NCI-H82 (cell line): ENCODE data around the gene TEC.
"Not testable (repeated sequence)": the region's sequence is repeated elsewhere in the genome, so short reads cannot be mapped to it uniquely, and the experiment has no call there.

Source experiments
- DNase-seq: peaks from one replicate; lab custom pipeline; 2025; lab: John Stamatoyannopoulos, UW

Gene TEC

DNA sequence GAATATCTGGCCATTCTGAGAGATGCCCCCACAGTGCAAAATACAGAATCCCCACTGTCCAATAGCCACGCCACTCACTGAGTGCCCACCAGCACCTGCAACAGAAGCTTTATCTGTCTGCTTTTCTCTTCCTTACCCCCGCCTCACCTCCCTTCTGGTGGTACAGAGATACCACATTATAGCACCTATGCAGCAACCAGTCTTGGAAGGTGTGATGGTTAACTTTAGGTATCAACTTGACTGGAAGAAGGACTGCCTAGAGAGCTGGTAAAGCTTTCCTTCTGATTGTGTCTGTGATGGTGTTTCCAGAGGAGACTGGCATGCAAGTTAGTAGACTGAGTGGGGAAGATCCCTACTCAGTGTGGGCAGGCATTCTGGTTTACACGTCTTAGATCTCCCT lies 73.8 kb downstream of the TEC start:
- DNase-seq = no peak

DNA sequence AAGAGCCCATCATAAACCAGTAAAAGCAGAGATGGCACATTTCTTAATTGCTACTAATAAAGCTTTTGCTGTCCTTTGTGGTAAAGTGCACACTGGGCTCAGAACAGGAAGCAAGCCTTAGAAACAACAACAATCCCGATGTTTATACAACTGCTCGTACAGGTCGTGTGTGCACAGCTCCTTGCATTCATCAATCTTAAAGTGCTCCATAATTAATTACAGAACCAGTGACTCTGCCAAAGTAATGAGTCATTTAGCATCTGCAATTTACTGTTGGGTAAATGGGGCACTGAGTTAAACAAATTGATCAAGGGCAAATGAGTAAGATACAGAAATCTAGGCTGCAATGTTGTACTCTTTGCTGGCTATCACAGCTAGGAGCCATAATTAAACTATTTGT lies 74.3 kb downstream of the TEC start:
- no peak for DNase-seq

DNA sequence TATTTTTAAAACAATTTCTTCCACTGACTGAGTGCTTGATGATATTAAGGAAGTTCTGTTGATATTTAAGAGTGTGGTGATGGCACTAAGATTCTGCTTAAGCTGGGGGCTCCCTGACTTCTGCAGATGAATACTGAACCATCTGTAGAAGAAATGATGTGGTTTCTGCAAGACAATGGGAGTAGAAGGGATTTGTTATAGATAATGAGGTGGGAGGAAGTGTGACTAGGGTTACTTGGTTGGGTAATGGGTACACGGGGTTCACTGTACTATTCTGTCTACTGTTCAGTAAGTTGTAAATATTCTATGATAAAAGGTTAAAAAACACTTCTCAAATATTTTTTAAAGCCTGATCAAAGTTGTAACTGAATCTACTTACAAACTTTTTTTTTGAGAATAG lies 74.7 kb downstream of the TEC start:
- DNase-seq = no peak

DNA sequence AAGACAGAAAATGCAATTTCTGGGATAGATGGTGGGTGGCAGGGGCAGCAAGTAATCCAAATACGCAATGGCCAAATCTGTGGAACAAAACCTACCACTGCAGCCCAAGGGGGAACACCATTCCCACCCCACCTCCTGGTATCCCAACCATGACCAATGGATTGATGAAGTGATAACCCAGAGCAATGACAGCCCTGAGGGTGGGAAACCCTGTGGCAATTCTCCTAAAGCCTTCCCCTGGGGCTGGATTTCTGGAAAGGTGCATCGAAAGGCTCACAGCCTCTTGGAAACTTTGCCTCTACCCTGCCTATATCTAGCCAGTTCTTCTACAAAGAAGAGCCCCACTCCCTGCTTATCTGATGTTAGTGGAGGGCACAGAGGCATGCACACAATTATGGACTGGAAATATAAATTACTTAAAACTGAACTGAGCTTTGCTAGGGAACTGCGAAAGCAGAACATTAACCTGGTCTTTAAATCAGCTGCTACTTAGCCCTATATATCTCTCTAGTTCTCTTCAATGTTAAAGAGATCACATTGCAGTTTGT lies 75.6 kb downstream of the TEC start:
- no peak for DNase-seq

DNA sequence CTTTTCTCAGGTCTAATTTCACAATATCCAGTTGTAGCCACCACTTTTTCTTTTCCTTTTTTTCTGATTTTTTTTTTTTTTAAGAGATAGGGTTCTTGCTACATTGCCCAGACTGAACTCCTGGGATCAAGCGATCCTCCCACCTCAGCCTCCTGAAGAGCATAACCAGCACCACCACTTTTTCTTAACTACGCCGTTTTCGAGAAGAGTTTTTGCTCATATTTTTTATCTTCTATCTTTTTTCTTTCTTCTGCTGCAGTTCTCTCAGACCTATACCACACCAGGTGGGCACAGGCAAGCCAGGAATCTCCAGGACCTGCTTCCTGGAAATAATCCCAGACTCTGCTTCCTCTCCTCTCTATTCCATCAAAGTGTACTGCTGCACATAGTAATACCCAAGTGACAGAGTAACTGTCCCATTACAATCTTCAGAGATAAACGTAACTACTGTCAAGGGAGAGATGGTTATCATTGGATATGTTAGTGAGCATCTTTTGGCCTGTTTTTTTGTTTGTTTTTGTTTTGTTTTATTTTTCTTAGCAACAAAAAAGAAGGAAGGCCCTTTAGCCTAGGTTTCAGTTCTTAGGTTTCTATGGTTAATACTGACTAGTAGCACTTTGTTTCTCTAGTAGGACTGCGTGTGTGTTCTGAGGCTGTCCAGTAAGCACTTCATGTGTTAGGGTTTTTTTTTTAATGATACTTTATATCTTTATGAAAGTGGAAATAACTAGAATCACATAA lies 76.4 kb downstream of the TEC start:
- no peak for DNase-seq

DNA sequence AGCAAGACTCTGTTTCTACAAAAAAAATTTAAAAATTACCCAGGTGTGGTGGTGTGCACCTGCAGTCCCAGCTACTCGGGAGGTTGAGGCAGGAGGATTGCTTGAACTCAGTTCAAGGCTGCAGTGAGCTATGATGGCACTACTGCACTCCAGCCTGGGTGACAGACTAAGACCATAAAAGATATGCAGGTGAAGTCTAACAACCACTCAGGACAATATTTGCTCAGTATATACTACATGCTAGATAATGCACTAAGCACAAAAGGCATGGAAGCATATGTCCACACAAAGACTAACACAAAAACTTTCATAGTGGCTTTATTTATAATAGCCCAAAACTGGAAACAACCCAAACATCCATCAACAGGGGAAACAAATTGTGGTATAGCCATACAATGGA lies 77.9 kb downstream of the TEC start:
- no peak for DNase-seq

DNA sequence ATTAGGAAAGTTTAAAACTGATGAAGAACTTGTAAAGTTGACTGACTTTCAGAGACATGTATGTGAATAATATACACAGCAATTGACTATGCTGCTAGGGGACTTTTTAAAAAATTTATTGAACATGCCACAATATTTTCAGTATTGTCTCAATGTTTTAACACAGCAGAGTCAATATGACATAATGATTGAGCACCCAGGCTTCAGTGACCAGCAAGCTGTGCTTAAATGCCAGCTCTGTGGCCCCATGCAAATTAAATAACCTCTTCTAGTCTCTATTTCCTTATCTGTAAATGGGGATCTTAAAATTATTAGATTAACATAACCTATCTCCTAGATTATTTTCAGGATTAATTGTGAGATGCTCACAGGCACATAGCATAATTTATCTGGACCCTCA lies 78.8 kb downstream of the TEC start:
- no peak for DNase-seq

DNA sequence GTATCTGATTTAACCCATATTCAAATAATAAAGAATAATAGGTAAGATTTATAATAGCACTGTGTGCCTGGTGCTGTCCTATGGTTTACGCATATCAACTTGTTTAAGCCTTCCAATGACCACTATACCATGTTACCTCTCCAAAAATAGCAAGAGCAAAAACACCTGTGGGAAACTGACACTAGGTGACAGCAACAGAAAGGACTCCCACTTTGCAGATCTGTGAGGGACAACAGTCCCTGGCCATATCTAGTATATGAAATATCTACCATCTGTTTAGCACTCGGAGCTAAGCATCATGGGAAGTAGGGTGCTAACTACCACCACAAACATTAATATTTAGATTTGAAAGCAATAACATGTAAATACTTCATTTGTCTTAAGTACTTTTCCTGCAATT lies 79.9 kb downstream of the TEC start:
- DNase-seq = no peak

DNA sequence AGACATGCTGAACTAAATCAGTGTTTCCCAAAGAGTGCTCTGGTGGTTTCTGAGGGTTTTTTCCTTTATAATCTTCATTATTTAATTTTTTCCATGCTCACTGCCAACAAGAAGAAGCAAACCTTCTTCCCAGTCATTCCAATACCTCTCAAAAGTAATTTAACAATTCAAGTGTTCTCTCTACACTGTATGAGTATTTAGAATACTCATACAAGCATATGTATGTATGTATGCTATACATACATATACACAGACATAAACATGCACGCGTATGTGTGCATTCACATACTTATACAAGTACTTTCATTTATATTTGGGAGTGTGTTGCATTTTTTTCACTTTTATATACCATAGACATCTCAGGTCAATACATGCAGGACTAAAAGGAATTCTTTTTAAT lies 81.2 kb downstream of the TEC start:
- DNase-seq = no peak

DNA sequence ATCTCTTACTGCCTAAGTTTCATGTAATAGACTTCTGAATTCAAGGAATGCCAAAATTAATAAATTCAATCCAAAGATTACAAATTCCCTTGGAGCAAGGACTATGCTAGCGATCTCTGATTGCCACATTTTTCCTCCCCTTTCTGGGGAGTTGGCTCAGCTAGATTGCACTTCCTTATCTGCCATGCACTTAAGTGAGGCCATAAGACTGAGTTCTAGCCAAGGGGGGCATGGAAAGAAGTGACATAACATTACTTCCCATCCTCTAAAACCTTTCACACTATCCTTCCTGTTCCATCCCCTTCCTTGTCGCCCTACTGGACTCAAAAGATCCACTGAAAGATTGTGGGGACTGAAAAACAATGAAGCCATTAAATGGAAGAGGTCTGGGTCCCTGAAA lies 81.8 kb downstream of the TEC start:
- no peak for DNase-seq

DNA sequence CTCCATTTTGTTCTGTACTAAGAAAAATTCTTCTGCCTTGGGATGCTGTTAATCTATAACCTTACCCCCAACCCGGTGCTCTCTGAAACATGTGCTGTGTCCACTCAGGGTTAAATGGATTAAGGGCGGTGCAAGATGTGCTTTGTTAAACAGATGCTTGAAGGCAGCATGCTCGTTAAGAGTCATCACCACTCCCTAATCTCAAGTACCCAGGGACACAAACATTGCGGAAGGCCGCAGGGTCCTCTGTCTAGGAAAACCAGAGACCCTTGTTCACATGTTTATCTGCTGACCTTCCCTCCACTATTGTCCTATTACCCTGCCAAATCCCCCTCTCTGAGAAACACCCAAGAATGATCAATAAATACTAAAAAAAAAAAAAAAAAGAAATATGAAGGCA lies 82.6 kb downstream of the TEC start:
- not testable (repeated sequence) for DNase-seq

DNA sequence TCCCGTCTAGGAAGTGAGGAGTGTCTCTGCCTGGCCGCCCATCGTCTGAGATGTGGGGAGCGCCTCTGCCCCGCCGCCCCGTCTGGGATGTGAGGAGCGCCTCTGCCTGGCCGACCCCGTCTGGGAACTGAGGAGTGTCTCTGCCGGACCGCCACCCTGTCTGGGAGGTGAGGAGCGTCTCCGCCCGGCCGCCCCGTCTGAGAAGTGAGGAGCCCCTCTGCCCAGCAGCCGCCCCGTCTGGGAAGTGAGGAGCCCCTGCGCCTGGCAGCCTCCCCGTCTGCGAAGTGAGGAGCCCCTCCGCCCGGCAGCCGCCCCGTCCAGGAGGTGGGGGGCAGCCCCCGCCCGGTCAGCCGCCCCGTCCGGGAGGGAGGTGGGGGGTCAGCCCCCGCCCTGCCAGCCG lies 83.2 kb downstream of the TEC start:
- not testable (repeated sequence) for DNase-seq

DNA sequence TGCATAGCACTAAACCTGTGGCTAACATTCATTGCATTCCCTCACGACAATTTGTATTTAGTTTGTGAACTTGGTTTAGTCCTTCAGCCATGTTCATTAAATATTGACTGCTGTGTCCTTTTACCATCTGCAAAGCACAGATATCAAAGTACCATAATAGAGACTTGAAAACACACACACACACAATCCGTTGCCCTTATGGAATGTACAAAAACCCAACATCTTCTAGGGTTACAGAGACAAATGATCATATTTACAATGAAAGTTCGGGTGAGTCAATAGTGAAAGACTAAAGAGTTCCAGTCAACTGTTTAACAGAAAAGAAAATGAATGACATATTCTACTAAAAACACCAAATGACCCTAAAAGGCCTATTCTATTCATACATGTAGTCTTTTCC lies 84.8 kb downstream of the TEC start:
- no peak for DNase-seq

DNA sequence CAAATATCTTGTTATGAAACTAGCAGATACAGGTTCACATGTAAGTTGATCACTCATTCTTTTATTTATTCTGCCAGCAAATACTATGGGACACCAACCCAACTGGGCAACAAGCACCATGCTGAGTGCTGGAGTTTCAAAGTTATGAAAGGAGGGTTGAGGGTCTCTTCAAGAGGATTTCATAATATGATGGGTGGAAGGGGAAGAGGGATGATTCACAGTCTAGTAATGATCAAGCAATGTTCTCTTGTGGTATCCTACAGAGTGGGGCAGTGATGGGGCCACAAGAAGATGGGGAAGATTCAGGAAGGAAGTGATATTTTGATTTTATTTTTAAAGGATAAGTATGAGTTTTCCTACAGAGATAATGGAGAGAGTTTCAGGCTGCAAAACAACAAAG lies 89.4 kb downstream of the TEC start:
- no peak for DNase-seq

DNA sequence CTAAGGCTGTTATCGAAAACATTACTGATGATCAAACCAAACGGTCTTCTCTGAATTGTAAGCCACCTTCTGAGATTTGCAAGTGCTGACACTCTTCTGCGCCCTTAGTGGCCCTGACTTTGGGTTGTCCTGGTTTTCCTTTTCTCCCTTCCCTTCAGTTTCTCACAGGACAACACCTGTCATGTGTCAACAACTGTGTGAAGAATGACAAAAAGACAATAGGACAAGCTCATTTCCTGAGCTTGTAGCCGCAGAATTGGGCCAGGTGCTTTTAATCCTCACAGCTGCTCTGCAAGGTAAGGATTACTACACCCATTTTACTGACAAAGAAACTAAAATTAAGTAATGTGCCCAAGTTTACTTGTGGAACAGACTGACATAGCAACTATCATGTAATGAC lies 90.7 kb downstream of the TEC start:
- DNase-seq = peak; percentile 3

DNA sequence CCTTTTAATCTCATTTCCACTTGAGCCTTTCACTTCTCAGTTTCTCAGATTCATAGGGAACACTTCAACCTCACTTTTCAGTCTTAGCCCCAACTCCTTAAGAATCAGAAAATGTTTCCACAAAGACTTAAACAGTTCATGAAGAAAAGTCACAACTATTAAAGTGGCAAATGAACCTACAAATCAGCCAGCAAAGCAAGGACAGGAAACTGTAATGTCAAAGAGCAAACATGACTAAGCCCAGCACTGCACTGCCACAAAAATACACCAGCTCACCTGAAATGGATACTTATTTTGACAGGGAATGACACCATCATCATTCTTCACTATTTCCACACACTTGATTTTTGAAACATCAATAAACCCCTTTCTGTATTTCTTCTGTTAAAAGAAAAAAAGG lies 93.8 kb downstream of the TEC start:
- no peak for DNase-seq

DNA sequence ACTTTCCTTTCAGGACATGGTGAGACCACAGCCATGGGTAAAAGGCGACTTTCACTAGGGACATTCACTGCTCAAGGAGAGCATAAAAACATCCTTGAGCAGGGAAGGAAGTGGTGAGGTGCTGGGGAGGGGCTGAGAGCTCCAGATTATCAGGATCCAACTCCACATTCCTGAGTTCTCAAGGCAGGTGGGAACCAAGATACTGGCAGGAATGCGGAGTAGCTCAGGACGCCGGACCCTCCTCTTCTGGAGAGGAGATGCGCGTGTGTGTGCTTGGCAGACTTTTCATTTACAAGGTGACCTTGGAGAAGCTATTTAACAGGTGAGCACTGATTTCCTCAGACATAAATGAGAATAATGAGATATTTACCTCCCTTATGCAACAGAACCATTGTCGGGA lies 94.3 kb downstream of the TEC start:
- DNase-seq = no peak

DNA sequence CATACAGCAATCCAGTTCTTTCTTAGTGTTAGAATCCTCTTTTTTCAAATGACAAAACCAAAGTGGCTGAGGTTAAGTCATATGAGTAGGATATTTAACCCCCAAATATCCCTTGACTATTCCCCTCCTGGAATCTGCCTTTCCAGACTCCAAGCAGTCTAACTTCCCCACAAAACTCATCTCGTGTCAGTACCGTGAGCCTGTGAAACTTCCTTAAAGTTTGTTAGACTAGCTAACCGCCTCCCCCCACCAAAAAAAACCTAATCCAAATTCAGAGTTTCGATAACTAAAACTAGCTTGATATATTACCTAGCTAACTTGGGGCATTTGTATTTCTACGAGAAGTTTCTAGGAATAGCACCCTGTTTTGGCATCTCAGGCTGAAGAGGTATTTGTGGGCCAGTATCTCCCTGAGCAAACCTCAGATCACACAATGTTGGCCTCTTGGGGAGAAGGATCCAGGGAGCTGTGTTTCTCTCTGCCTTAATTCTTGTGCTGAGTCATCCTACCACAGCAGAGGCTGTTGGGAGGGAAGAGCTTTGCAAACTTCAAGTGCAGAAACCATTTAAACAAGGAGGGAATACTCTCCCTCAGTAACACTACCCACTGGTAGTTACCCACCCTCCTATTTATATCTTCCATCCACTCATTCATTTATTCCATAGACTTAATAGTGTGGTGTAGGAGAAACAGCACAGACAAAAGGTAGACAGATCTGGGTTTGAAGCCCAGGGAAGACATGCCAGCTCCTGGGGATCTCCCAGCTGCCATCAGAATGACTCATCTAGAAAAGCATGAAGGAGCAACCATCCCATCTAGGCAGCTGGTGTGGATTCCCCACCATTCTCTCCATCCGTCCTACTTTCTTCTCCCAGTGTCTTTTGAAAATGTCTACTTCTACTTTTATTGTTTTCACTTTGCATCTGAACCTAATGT lies 96.3 kb downstream of the TEC start:
- peak; percentile 1 for DNase-seq

DNA sequence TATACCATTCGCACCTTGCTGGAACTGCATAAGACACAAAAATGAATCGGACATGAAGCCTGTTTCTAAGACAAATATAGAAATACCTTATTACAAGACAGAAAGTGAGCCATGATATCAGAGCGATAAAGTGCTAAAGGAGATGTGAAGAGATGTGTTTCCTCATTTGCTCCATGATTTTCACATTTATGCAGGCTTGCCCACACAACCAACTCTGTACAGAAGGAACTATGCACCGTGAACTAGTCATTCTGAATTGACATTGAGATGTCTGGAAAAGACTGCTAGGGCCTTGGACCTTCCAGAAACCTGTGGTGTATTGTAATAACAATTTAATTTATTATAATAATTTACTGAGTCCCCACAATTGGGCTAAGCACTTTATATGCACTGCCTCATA lies 97.0 kb downstream of the TEC start:
- no peak for DNase-seq

DNA sequence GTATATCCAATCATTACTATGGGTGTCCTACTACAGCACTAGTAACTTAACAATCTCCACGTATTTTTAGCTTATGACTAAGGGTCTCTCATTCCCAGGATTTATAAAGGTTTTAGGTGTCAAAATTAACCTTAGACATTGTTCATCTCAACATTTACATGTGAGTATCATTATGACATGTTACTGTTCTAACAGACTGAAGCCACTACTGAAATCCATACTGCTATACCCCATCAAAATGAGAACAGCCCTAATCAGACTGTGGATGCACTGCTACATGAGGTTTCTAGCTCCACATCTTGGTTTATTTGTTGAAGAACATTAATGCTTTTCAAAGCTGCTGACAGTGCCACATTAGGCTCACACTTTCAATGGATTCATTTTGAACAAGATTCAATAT lies 100.0 kb downstream of the TEC start:
- DNase-seq = no peak

DNA sequence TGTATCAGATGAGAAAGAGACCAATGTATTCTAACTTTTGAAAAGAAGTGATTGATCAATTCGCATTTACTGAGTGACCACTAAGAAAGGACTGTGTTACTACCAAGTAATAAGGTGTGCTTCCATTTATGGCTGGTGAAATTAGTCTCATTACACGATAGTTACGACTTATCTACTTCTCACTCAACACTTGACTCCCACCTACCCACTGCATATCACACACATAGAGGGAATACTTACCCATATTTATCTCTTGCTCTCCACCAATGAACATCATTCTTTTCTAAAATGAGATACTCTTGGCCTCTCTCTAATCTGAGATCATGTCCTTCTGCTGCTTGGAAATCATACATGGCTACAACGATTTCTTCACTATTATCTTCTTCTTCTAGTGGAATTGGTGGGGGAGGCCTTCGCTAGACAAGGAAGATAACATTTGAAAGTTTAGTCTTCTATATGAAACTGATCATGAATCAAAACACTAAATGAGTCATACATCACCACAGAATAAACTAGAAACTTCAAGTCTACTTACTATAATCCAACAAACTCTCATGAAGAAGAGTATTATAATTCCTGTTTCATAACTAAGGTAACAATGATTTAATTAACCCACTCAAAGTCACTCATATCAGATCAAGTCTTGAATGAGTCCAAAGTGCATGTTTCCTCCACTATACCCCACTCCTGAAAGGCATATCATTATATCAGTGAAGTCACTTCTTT lies 101.9 kb downstream of the TEC start:
- DNase-seq = no peak

DNA sequence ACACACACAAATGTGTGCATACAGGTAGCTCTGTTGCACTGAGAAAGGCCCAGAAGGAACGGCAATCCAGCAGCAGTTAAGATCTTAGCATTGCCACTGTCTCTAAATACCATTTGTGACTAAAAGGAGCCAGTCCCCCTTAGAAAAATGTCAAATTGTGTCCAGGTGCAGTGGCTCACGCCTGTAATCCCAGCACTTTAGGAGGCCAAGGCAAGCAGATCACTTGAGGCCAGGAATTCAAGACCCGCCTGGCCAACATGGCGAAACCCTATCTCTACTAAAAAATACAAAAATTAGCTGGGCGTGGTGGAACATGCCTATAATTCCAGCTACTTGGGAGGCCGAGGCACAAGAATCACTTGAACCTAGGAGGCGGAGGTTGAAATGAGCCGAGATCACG lies 105.1 kb downstream of the TEC start:
- not testable (repeated sequence) for DNase-seq

DNA sequence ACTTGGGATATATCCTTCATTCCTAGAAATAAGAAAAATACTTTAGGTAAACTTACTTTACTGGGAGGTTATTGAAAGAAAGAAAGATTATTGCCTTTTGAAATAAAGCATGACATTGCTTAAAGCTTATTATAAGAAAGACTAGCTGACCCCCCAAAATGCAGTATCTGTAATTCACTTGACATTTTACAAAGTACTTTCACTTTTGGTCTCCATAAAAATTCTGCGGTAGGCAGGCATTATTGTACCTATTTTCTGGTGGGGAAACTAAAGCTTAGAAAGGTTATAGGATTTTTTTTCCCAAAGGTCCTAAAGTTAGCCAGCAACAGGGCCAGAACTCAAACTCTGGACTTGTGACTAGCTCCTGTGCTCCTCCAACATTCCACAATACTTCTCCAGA lies 105.9 kb downstream of the TEC start:
- no peak for DNase-seq
